CD14-positive monocyte (primary cell): ENCODE data around the gene IRF2. TPM values are rescaled to one million over a fixed set of nuclear protein-coding genes. Genes with fewer than 3 reads are reported as not detected.

Experiments used
- DNase-seq, 3 donors: peaks; one replicate each; pipeline ENCODE4 v3.0.0-alpha.2; 2011 to 2022
- H2AFZ ChIP-seq: 2 replicates; pipeline ENCODE4 v1.6.0; 2012; ENCODE audit warnings: mild to moderate bottlenecking, low read depth, low read length, inconsistent platforms; ENCODE audit not compliant: insufficient read depth, poor library complexity, severe bottlenecking
- H3K27ac ChIP-seq, 2 donors: 1 replicate in 1 of 2; 2 replicates in 1 of 2; pipeline ENCODE4 v1.5.1; 2012 to 2013; ENCODE audit warnings: low read length in 2 of 2, control low read depth in 1 of 2, inconsistent platforms in 1 of 2, low read depth in 1 of 2, mild to moderate bottlenecking in 1 of 2
- H3K27me3 ChIP-seq, 2 donors: one replicate each; pipeline versions ENCODE4 v1.6.0 to v1.6.1; 2011 to 2013; ENCODE audit warnings: low read length in 2 of 2; ENCODE audit not compliant: control insufficient read depth in 2 of 2, insufficient read depth in 2 of 2
- H3K36me3 ChIP-seq, 2 donors: replicated peaks in 1 of 2; 1 replicate in 1 of 2; 2 replicates in 1 of 2; pipeline versions ENCODE4 v1.5.1 to v1.6.1; 2012 to 2013; ENCODE audit warnings: low read length in 2 of 2, control low read depth in 1 of 2, inconsistent platforms in 1 of 2, mild to moderate bottlenecking in 1 of 2; ENCODE audit not compliant: insufficient read depth in 2 of 2, control insufficient read depth in 1 of 2
- H3K4me1 ChIP-seq, 2 donors: 1 replicate in 1 of 2; 2 replicates in 1 of 2; pipeline versions ENCODE4 v1.5.1 to v1.6.1; 2012 to 2013; ENCODE audit warnings: low read length in 2 of 2, control low read depth in 1 of 2, inconsistent platforms in 1 of 2, mild to moderate bottlenecking in 1 of 2, moderate library complexity in 1 of 2; ENCODE audit not compliant: insufficient read depth in 2 of 2, control insufficient read depth in 1 of 2
- H3K4me2 ChIP-seq: replicated peaks from 2 replicates; pipeline ENCODE3; 2012; ENCODE audit warnings: low read length, moderate library complexity, mild to moderate bottlenecking; ENCODE audit not compliant: poor library complexity, severe bottlenecking; ENCODE audit errors: extremely low read depth
- H3K4me3 ChIP-seq, 3 experiments: fragments of 200-600 bp in 1 of 3; sonication (generic) in 1 of 3; replicated peaks in 1 of 3; 1 replicate in 2 of 3; 2 replicates in 1 of 3; pipeline ENCODE4 v1.5.1; 2011 to 2013; ENCODE audit warnings: low read length in 3 of 3, mild to moderate bottlenecking in 3 of 3, control low read depth in 2 of 3, low read depth in 2 of 3, inconsistent platforms in 1 of 3, moderate library complexity in 1 of 3
- H3K79me2 ChIP-seq: 2 replicates; pipeline ENCODE4 v1.6.0; 2012; ENCODE audit warnings: mild to moderate bottlenecking, control low read depth, inconsistent platforms, low read length, moderate library complexity; ENCODE audit not compliant: insufficient read depth
- H3K9ac ChIP-seq: 2 replicates; pipeline ENCODE4 v1.6.0; 2017; ENCODE audit warnings: low read length, mild to moderate bottlenecking; ENCODE audit not compliant: insufficient read depth, poor library complexity, severe bottlenecking
- H3K9me3 ChIP-seq, 2 donors: replicated peaks in 1 of 2; 1 replicate in 1 of 2; 2 replicates in 1 of 2; pipeline versions ENCODE4 v1.5.1 to v1.6.1; 2012 to 2013; ENCODE audit warnings: low read length in 2 of 2, control low read depth in 1 of 2; ENCODE audit not compliant: control insufficient read depth in 1 of 2, insufficient read depth in 1 of 2
- H4K20me1 ChIP-seq: 2 replicates; pipeline ENCODE4 v1.6.0; 2012; ENCODE audit warnings: mild to moderate bottlenecking, low read length, control low read depth, moderate library complexity; ENCODE audit not compliant: insufficient read depth
- H3K27ac Mint-ChIP-seq, 7 donors: one replicate each; pipeline ENCODE4 v1.8.0; 2020; ENCODE audit warnings: mild to moderate bottlenecking in 7 of 7, mixed read lengths in 7 of 7, moderate library complexity in 6 of 7, inconsistent platforms in 2 of 7
- H3K27me3 Mint-ChIP-seq, 3 donors: one replicate each; pipeline ENCODE4 v1.8.0; 2021 to 2022; ENCODE audit warnings: low read depth in 3 of 3, mild to moderate bottlenecking in 3 of 3, mixed read lengths in 3 of 3, moderate library complexity in 3 of 3, inconsistent platforms in 1 of 3
- H3K36me3 Mint-ChIP-seq, 2 donors: one replicate each; pipeline ENCODE4 v1.8.0; 2020; ENCODE audit warnings: mixed read lengths in 2 of 2, inconsistent platforms in 1 of 2, mild to moderate bottlenecking in 1 of 2
- H3K4me1 Mint-ChIP-seq: one replicate; pipeline ENCODE4 v1.8.0; 2020; ENCODE audit warnings: mild to moderate bottlenecking, mixed read lengths
- H3K4me3 Mint-ChIP-seq, 2 donors: one replicate each; pipeline ENCODE4 v1.8.0; 2020; ENCODE audit warnings: mild to moderate bottlenecking in 2 of 2, mixed read lengths in 2 of 2, moderate library complexity in 1 of 2
- H3K9me3 Mint-ChIP-seq, 7 donors: one replicate each; pipeline ENCODE4 v1.8.0; 2020 to 2022; ENCODE audit warnings: mixed read lengths in 7 of 7, mild to moderate bottlenecking in 6 of 7, moderate library complexity in 6 of 7, inconsistent platforms in 2 of 7
- CTCF ChIP-seq: fragments of 200-600 bp; IDR thresholded peaks from one replicate; pipeline ENCODE4 v1.8.0; 2022; ENCODE audit warnings: antibody characterized with exemption, mild to moderate bottlenecking
- WGBS: methylation state at CpG from one replicate; pipeline ENCODE4 v1.1.5; 2013; ENCODE audit warnings: missing lambda C conversion rate; ENCODE audit not compliant: insufficient coverage; 5-methylcytosine and 5-hydroxymethylcytosine counted together
- intact Hi-C, 2 donors: fragments of 100-400 bp; cut with micrococcal nuclease; formaldehyde crosslinking; loops; one replicate each; pipeline versions ENCODE4 v1.15.0 to v1.15.1; 2023
- polyA plus RNA-seq, 3 donors: library from polyadenylated mRNA; depleted of rRNA in 1 of 3; unstranded in 2 of 3; stranded (reverse) in 1 of 3; fragments of 300-500 nt in 2 of 3; fragments of >200 nt in 1 of 3; fragmentation: Illumina TruSeq in 2 of 3; gene quantifications; 1 replicate in 2 of 3; 2 replicates in 1 of 3; pipeline ENCODE4 v1.2.3, GENCODE V29; 2012 to 2021

Gene IRF2
- polyA plus RNA-seq, 3 donors: 51.3 to 76.8 (median 56.1) TPM

DNA sequence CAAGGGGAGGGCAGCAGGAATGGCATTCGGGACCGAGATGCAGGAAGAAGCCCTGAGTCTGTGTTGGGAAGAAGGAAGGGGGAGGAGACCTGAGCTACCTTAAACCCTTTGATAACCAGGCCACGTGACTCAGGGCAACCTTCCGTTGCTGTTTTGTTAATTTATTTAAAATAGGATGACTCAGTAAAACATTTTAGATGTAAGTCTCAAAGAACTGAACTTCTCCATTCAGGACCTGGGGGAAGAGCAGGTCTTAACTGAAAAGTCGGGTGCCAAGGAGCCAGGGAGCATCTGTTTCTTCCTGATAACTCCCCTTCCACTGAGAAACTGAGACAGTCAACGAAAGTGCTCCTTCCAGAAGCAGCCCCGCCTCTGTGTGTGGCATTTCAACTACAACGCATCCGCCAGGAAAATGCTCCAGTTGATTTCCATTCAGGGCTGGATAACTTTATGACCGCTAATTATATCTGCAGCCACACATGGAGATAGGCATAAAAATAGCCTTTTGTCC lies 88.0 kb downstream of the IRF2 start:
- no peak overlapping the region for H3K4me3 Mint-ChIP-seq
- peak overlapping the region in 1 of 3 experiments; percentile 10 for H3K4me3 ChIP-seq

DNA sequence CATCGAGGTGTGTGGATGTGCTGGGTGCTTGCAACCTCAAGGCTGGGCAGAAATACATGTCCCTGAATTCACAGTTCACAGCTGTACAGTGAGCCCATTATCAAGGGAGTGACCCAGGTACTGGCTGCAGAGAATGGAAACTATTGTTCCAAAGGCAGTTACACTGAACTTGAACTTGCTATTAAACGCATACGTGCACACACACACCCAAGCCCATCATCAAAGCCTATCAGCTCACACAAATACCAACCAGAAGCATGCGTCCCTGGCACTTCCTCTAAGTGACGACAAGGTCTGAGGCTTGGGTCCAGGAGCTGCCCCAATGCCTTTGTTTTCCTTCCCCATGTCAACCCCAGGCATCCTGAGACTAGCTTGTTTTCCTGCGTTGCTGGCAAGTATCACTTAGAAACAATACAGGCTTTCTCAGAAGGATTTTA lies 88.6 kb downstream of the IRF2 start:
- peaks cover under 1% of the 10 kb centered on the region for H3K79me2 ChIP-seq
- WGBS: 28% methylated on average over 5 of the region's 6 CpGs
- peak overlapping the region in 1 of 3 experiments; percentile 10 for H3K4me3 ChIP-seq
- H4K20me1 ChIP-seq: no peaks in the 10 kb centered on the region
- Mint-ChIP-seq H3K4me3 (no peak overlapping the region), H3K27me3 (no peaks in the 10 kb centered on the region), H3K27ac (peak overlapping the region; percentile 64 to 95 (median 87)), H3K4me1 (peaks cover 73% of the 10 kb centered on the region), H3K36me3 (peaks cover 54 to 59% of the 10 kb centered on the region in 2 donors), H3K9me3 (peaks cover 0 to 4% (median 1%) of the 10 kb centered on the region in 7 donors)
- H2AFZ ChIP-seq: no peak overlapping the region
- peak overlapping the region; percentile 70 to 82 for H3K27ac ChIP-seq
- peak overlapping the region; percentile 10 for H3K4me2 ChIP-seq
- intact Hi-C loops: loop anchor here in 1 of 2 donors (10.0 kb wide), 1 partner anchor 121 kb away; no protein-coding TSS in a partner anchor
- DNase-seq: peak; percentile 53 to 78 (median 65)
- peaks cover 1 to 2% of the 10 kb centered on the region in 2 donors for H3K9me3 ChIP-seq
- H3K9ac ChIP-seq: no peak overlapping the region
- no peak for TF ChIP-seq CTCF
- H3K4me1 ChIP-seq: peaks cover 58 to 66% of the 10 kb centered on the region in 2 donors
- H3K27me3 ChIP-seq: no peaks in the 10 kb centered on the region
- peaks cover 38 to 39% of the 10 kb centered on the region in 2 donors for H3K36me3 ChIP-seq

More for the DNA sequence above, 88.0 kb downstream of the IRF2 start:
- no peak overlapping the region for H3K9ac ChIP-seq
- peak overlapping the region; percentile 64 to 95 (median 87) for H3K27ac Mint-ChIP-seq
- no peak for TF ChIP-seq CTCF
- H3K36me3 ChIP-seq: peaks cover 44 to 45% of the 10 kb centered on the region in 2 donors
- DNase-seq: peak; percentile 51 to 70 (median 52)
- no peaks in the 10 kb centered on the region for H3K27me3 ChIP-seq
- H3K27ac ChIP-seq: peak overlapping the region; percentile 70 to 82
- H3K9me3 ChIP-seq: no peaks in the 10 kb centered on the region
- H3K4me2 ChIP-seq: peak overlapping the region; percentile 10
- intact Hi-C loops: loop anchor here in 1 of 2 donors (10.0 kb wide), 1 partner anchor 122 kb away; no protein-coding TSS in a partner anchor
- no peaks in the 10 kb centered on the region for H4K20me1 ChIP-seq
- WGBS: 54% methylated on average over 6 of the region's 10 CpGs
- H3K27me3 Mint-ChIP-seq: no peaks in the 10 kb centered on the region
- peaks cover 62 to 72% of the 10 kb centered on the region in 2 donors for H3K4me1 ChIP-seq
- no peaks in the 10 kb centered on the region for H3K9me3 Mint-ChIP-seq
- no peak overlapping the region for H2AFZ ChIP-seq
- H3K36me3 Mint-ChIP-seq: peaks cover 59 to 60% of the 10 kb centered on the region in 2 donors
- H3K79me2 ChIP-seq: peaks cover 6% of the 10 kb centered on the region
- H3K4me1 Mint-ChIP-seq: peaks cover 79% of the 10 kb centered on the region
